GM20000 (cell line): Measurements from ENCODE around the gene LONRF2.

Experiments
- DNase-seq: peaks from one replicate; pipeline ENCODE4 v3.0.0; 2012; ENCODE audit warnings: low spot score
- CTCF ChIP-seq: IDR thresholded peaks from 2 replicates; pipeline ENCODE4 v1.5.1; 2012; ENCODE audit warnings: mild to moderate bottlenecking, control low read depth; ENCODE audit errors: extremely low read depth, missing control alignments

LONRF2 gene

GRCh38 chr2:100260712-100261620 lies 61.3 kb downstream of the LONRF2 start:
- DNase-seq, result peak; percentile 55
- peak; percentile 12 for TF ChIP-seq CTCF

GRCh38 chr2:100259106-100259505 lies 63.2 kb downstream of the LONRF2 start:
- TF ChIP-seq CTCF, result no peak
- no peak for DNase-seq

GRCh38 chr2:100257939-100258338 lies 64.4 kb downstream of the LONRF2 start:
- no peak for DNase-seq
- TF ChIP-seq CTCF, result no peak

- no peak for TF ChIP-seq CTCF
- DNase-seq, result no peak
Observed at GRCh38 chr2:100256849-100257248, 65.5 kb downstream of the LONRF2 start.

- DNase-seq, result no peak
- TF ChIP-seq CTCF, result no peak
Observed at GRCh38 chr2:100256416-100256815, 65.9 kb downstream of the LONRF2 start.

GRCh38 chr2:100254646-100255210 lies 67.6 kb downstream of the LONRF2 start:
- TF ChIP-seq CTCF, result no peak
- DNase-seq, result no peak

- DNase-seq, result no peak
- no peak for TF ChIP-seq CTCF
Observed at GRCh38 chr2:100253786-100254185, 68.5 kb downstream of the LONRF2 start.
